ENCODE results near the gene ACVRL1. TPM values are rescaled to one million over a fixed set of nuclear protein-coding genes. Genes with fewer than 3 reads are reported as not detected.

The ACVRL1 gene
- total and polyA plus RNA-seq, 9 of the 15 experiments (the other 6 are each of a cell fraction or from before 2014, with no cell fraction given), result 0.07 to 1.4 (median 0.30) TPM

DNA sequence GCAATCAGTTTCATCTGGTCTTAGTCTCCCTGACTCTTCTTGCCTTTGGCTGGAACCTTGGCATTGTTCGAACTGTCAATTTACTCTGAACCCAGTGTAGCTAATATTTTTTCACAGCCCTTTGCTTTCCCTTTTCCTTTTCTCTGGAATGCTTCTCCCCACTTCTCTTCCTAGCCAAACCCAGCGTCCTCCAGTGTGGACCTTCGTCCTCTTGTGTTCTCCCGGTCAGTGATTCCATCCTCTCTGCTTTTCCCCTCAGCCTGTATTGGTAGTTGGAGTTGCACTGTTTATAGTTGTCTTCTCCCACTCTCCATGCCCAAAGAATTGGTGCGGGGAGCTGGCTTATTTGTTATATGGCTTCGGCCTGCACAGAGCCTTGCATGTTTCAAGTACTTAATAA, 53.6 kb downstream of the ACVRL1 start:
- no peak for DNase-seq (ENCODE audit: extremely low read depth in 1 of 4, low spot score in 3 of 4)
- WGBS (ENCODE audit: insufficient coverage, low coverage, missing lambda C conversion rate), result 67% methylated on average over 6 of the region's 6 CpGs
- CTCF ChIA-PET (ENCODE audit: low intra/inter-chr PET ratio), result no interaction called here

More for the DNA sequence above, 53.6 kb downstream of the ACVRL1 start:
- H3K4me3 ChIP-seq, result no peak overlapping the region
- no peaks in the 10 kb centered on the region for H3K9me1 ChIP-seq (ENCODE audit: control insufficient read depth, insufficient read depth, low read length)
- H3K9ac ChIP-seq (ENCODE audit: insufficient read depth in 1 of 2, low read depth in 2 of 2, low read length in 2 of 2), result no peak overlapping the region
- H3K27me3 ChIP-seq (ENCODE audit: control insufficient read depth in 2 of 2, insufficient read depth in 2 of 2, low read length in 2 of 2), result no peaks in the 10 kb centered on the region
- POLR2A ChIA-PET, result interaction anchor here (0.6 to 2.1 kb wide), 7 partner anchors 9 to 182 kb away, joined by 3 to 8 read pairs (median 4); partner anchors contain the start of gene ACVR1B
- H3K27ac ChIP-seq (ENCODE audit: extremely low read depth, low read depth, low read length), result no peak overlapping the region
- H3K4me1 ChIP-seq (replicated peaks in 1 of 2; ENCODE audit: control insufficient read depth in 2 of 2, insufficient read depth in 2 of 2, low read length in 2 of 2), result no peaks in the 10 kb centered on the region; a peak in 1 of 5 replicates
- in situ Hi-C loops (cut with MboI) (no loop called here), intact Hi-C loops (cut with micrococcal nuclease) (no loop called here)
- no peaks in the 10 kb centered on the region; the same call in 1 of the 2 replicates for H4K20me1 ChIP-seq (replicated peaks; ENCODE audit: control insufficient read depth, insufficient read depth, low read length)
- no peak for ATAC-seq
- no TSS peak for BruUV-seq (replicated peaks)
- no peak overlapping the region for H3K4me2 ChIP-seq (ENCODE audit: insufficient read depth, low read length)
- TF ChIP-seq PTTG1 (tag; IDR thresholded peaks at IDR 0.05; ENCODE audit: low read depth) (no peak), ESRRA (IDR thresholded peaks at IDR 0.05; ENCODE audit: borderline replicate concordance, low read depth) (no peak), TOE1 (IDR thresholded peaks at IDR 0.05; ENCODE audit: borderline replicate concordance) (no peak), TOE1 (CRISPR knock-in tag; IDR thresholded peaks at IDR 0.05; ENCODE audit: borderline replicate concordance, low read depth) (no peak), PPARD (CRISPR knock-in tag; IDR thresholded peaks at IDR 0.05) (no peak), ZNF165 (CRISPR knock-in tag; IDR thresholded peaks at IDR 0.05; ENCODE audit: borderline replicate concordance) (no peak), ILK (tag; IDR thresholded peaks at IDR 0.05; ENCODE audit: borderline replicate concordance, low read depth) (no peak), KDM2B (CRISPR knock-in tag; IDR thresholded peaks at IDR 0.05) (no peak), POLR3A (IDR thresholded peaks at IDR 0.05; ENCODE audit: borderline replicate concordance, extremely low read depth, insufficient read depth, insufficient read length) (no peak), EGR1 (conservative IDR thresholded peaks at IDR 0.05) (no peak), SIRT6 (IDR thresholded peaks at IDR 0.05; ENCODE audit: low read depth, low read length) (no peak), SMARCB1 (IDR thresholded peaks at IDR 0.05; ENCODE audit: insufficient read length, low read depth) (no peak)
- TF ChIP-seq, protein P1, sequence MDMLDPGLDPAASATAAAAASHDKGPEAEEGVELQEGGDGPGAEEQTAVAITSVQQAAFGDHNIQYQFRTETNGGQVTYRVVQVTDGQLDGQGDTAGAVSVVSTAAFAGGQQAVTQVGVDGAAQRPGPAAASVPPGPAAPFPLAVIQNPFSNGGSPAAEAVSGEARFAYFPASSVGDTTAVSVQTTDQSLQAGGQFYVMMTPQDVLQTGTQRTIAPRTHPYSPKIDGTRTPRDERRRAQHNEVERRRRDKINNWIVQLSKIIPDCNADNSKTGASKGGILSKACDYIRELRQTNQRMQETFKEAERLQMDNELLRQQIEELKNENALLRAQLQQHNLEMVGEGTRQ (CRISPR knock-in tag; IDR thresholded peaks at IDR 0.05), result no peak
- TF ChIP-seq, protein P2, sequence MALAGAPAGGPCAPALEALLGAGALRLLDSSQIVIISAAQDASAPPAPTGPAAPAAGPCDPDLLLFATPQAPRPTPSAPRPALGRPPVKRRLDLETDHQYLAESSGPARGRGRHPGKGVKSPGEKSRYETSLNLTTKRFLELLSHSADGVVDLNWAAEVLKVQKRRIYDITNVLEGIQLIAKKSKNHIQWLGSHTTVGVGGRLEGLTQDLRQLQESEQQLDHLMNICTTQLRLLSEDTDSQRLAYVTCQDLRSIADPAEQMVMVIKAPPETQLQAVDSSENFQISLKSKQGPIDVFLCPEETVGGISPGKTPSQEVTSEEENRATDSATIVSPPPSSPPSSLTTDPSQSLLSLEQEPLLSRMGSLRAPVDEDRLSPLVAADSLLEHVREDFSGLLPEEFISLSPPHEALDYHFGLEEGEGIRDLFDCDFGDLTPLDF (CRISPR knock-in tag; IDR thresholded peaks at IDR 0.05), result no peak
- TF ChIP-seq, protein P3, sequence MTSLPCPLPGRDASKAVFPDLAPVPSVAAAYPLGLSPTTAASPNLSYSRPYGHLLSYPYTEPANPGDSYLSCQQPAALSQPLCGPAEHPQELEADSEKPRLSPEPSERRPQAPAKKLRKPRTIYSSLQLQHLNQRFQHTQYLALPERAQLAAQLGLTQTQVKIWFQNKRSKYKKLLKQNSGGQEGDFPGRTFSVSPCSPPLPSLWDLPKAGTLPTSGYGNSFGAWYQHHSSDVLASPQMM (CRISPR knock-in tag; IDR thresholded peaks at IDR 0.05), result no peak
- no peak overlapping the region for H2AFZ ChIP-seq (ENCODE audit: low read depth, low read length)
- peaks cover 14% of the 10 kb centered on the region; the same call in 2 of the 3 replicates for H3K79me2 ChIP-seq (ENCODE audit: control insufficient read depth, insufficient read depth, low read length)
- no peaks in the 10 kb centered on the region for H3K9me3 ChIP-seq (replicated peaks; ENCODE audit: control insufficient read depth, insufficient read depth, low read depth, low read length)
- FAIRE-seq, result no peak
- H3K36me3 ChIP-seq (ENCODE audit: control insufficient read depth, insufficient read depth, low read length), result peaks cover 5% of the 10 kb centered on the region; the same call in 1 of the 3 replicates
